SK-N-SH treated with all-trans-retinoic acid at 6 μM for 48 hours (cell line): ENCODE results near the gene FBL.

Experiments
- ATAC-seq: fragments of 200-7000 bp; cut with Tn5 transposase; 3 replicates; pipeline ENCODE4 v1.9.1; 2020; ENCODE audit warnings: mild to moderate bottlenecking, moderate library complexity
- ARNTL ChIP-seq: fragments of 450-650 bp; formaldehyde crosslinking; IDR thresholded peaks from 2 replicates; pipeline ENCODE4 v1.5.0; 2020; ENCODE audit warnings: low read depth, mild to moderate bottlenecking, moderate library complexity, borderline replicate concordance
- CREB5 ChIP-seq: fragments of 250-450 bp; sonication (Bioruptor Pico); IDR thresholded peaks from 2 replicates; pipeline ENCODE4 v1.5.1; 2020; ENCODE audit warnings: low read depth, mild to moderate bottlenecking, moderate library complexity
- CSDC2 ChIP-seq: fragments of 250-450 bp; sonication (Bioruptor Pico); IDR thresholded peaks from 2 replicates; pipeline ENCODE4 v1.5.0; 2020; ENCODE audit warnings: mild to moderate bottlenecking, moderate library complexity
- ESRRG ChIP-seq: fragments of 250-450 bp; sonication (Bioruptor Pico); IDR thresholded peaks from 2 replicates; pipeline ENCODE4 v1.6.1; 2021; ENCODE audit warnings: mild to moderate bottlenecking
- GLIS3 ChIP-seq: fragments of 250-450 bp; sonication (Bioruptor Pico); IDR thresholded peaks from 2 replicates; pipeline ENCODE4 v1.5.0; 2020; ENCODE audit warnings: mild to moderate bottlenecking, moderate library complexity
- ISL1 ChIP-seq: fragments of 250-450 bp; sonication (Bioruptor Pico); IDR thresholded peaks from 2 replicates; pipeline ENCODE4 v2.1.2; 2022; ENCODE audit warnings: mild to moderate bottlenecking, moderate library complexity
- OSR1 ChIP-seq: fragments of 250-450 bp; sonication (Bioruptor Pico); IDR thresholded peaks from 2 replicates; pipeline ENCODE4 v1.8.0; 2022; ENCODE audit warnings: moderate library complexity, mild to moderate bottlenecking, inconsistent platforms
- PATZ1 ChIP-seq: fragments of 250-450 bp; sonication (Bioruptor Pico); IDR thresholded peaks from 2 replicates; pipeline ENCODE4 v1.8.0; 2020; ENCODE audit warnings: mild to moderate bottlenecking, moderate library complexity, borderline replicate concordance
- POU6F1 ChIP-seq: fragments of 250-450 bp; sonication (Bioruptor Pico); IDR thresholded peaks from 2 replicates; pipeline ENCODE4 v1.8.0; 2021; ENCODE audit warnings: low read depth, mild to moderate bottlenecking, moderate library complexity, borderline replicate concordance
- PPARA ChIP-seq: fragments of 250-450 bp; sonication (Bioruptor Pico); IDR thresholded peaks from 2 replicates; pipeline ENCODE4 v1.5.0; 2020; ENCODE audit warnings: mild to moderate bottlenecking, borderline replicate concordance
- RARB ChIP-seq: fragments of 250-450 bp; sonication (Bioruptor Pico); IDR thresholded peaks from 2 replicates; pipeline ENCODE4 v1.8.0; 2021; ENCODE audit warnings: mild to moderate bottlenecking, moderate library complexity
- TCF4 ChIP-seq: fragments of 250-450 bp; sonication (Bioruptor Pico); IDR thresholded peaks from 2 replicates; pipeline ENCODE4 v1.8.0; 2021; ENCODE audit warnings: mild to moderate bottlenecking, moderate library complexity, borderline replicate concordance
- TOX ChIP-seq: fragments of 250-450 bp; sonication (Bioruptor Pico); IDR thresholded peaks from 2 replicates; pipeline ENCODE4 v1.8.0; 2021; ENCODE audit warnings: mild to moderate bottlenecking, moderate library complexity, borderline replicate concordance
- TSHZ2 ChIP-seq: fragments of 250-450 bp; sonication (Bioruptor Pico); IDR thresholded peaks from 2 replicates; pipeline ENCODE4 v1.5.0; 2020; ENCODE audit warnings: mild to moderate bottlenecking, moderate library complexity
- ZC3H10 ChIP-seq: fragments of 250-450 bp; sonication (Bioruptor Pico); IDR thresholded peaks from 2 replicates; pipeline ENCODE4 v1.5.1; 2021; ENCODE audit warnings: mild to moderate bottlenecking, moderate library complexity
- ZFP3 ChIP-seq: fragments of 250-450 bp; sonication (Bioruptor Pico); IDR thresholded peaks from 2 replicates; pipeline ENCODE4 v1.5.0; 2020; ENCODE audit warnings: mild to moderate bottlenecking, moderate library complexity
- ZFP30 ChIP-seq: fragments of 450-650 bp; formaldehyde crosslinking; IDR thresholded peaks from 2 replicates; pipeline ENCODE4 v1.5.0; 2022; ENCODE audit warnings: mild to moderate bottlenecking, moderate library complexity
- ZNF8 ChIP-seq: fragments of 450-650 bp; formaldehyde crosslinking; IDR thresholded peaks from 2 replicates; pipeline ENCODE4 v1.5.0; 2020; ENCODE audit warnings: mild to moderate bottlenecking, moderate library complexity

FBL gene

GRCh38 chr19:39871886-39872866, 26.0 kb upstream of the FBL start:
- ATAC-seq: no peak
- TF ChIP-seq ARNTL (CRISPR knock-in tag) (no peak), PATZ1 (CRISPR knock-in tag) (no peak), TCF4 (CRISPR knock-in tag) (no peak), OSR1 (CRISPR knock-in tag) (no peak), CREB5 (no peak), PPARA (no peak), CSDC2 (CRISPR knock-in tag) (no peak), POU6F1 (CRISPR knock-in tag) (no peak)

GRCh38 chr19:39871362-39871761, 25.2 kb upstream of the FBL start:
- TF ChIP-seq ISL1 (CRISPR knock-in tag) (no peak), ARNTL (CRISPR knock-in tag) (no peak), GLIS3 (CRISPR knock-in tag) (no peak), TSHZ2 (CRISPR knock-in tag) (no peak), PPARA (no peak), TOX (CRISPR knock-in tag) (no peak), PATZ1 (CRISPR knock-in tag) (no peak), ESRRG (CRISPR knock-in tag) (no peak), ZFP3 (no peak), CREB5 (no peak), RARB (no peak), ZNF8 (CRISPR knock-in tag) (no peak), ZFP30 (CRISPR knock-in tag) (no peak), ZC3H10 (CRISPR knock-in tag) (no peak), TCF4 (CRISPR knock-in tag) (no peak)
- ATAC-seq: no peak
